ENCODE data around the gene SNX5.
A peak's percentile ranks its signal among the peaks of the same experiment; 100 is the strongest.
"Not testable (repeated sequence)": the region's sequence is repeated elsewhere in the genome, so short reads cannot be mapped to it uniquely, and the experiment has no call there.

SNX5 gene

DNA sequence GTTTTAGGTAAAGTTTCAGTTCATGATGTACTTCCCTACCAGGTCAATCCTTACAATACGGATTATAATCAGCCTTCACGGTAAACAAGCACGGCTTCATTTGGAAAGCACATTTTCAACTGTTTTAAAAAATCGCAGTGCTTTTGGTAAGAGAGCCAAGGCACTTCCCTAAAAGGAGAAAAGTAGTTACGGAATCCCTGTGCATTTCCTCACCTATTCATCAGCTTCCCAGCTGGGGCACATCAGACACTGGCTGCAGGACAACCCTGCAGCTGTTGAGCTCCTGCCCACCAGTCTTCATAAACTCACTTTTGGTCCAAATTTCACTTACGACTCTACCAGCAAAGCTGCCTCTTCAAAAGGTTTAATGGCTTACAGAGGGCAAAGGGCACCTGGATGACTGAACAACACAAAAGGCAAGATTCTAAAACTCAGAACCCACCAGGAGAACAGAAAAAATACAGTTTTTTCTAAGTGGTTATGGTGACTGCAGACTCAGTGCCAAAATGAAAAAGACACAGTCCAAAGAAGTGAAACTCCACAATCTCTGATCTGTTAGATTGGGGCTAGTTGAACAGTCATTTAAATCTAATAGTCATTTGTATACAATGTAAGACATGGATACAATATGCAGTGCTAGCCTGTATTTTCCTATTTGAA lies 7.5 kb downstream of the SNX5 start:
- H3K4me3 ChIP-seq (ENCODE audit: low read depth, low read length), result peak overlapping the region; percentile 22
- no peak for DNase-seq (ENCODE audit: low read depth)

DNA sequence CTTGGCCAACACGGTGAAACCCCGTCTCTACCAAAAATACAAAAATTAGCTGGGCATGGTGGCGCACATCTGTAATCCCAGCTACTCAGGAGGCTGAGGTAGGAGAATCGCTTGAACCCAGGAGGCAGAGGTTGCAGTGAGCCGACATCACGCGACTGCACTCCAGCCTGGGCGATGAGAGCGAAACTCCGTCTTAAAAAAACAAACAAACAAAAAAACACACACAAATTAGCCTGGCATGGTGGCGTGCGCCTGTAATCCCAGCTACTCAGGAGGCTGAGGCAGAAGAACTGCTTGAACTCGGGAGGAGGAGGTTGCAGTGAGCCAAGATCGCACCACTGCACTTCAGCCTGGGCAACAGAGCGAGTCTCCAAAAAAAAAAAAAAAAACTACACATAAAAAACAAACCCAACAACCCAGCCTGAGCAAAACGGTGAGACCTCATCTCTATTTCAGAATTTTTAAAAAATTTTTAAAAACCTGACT lies 8.2 kb downstream of the SNX5 start:
- DNase-seq (ENCODE audit: low read depth); in situ Hi-C loops (cut with HindIII; ENCODE audit: low sequenced_read_pairs): not testable (repeated sequence)
- H3K4me3 ChIP-seq (ENCODE audit: low read depth, low read length), result peak overlapping the region; percentile 22

More for the DNA sequence above, 7.5 kb downstream of the SNX5 start:
- TF ChIP-seq, protein P1, sequence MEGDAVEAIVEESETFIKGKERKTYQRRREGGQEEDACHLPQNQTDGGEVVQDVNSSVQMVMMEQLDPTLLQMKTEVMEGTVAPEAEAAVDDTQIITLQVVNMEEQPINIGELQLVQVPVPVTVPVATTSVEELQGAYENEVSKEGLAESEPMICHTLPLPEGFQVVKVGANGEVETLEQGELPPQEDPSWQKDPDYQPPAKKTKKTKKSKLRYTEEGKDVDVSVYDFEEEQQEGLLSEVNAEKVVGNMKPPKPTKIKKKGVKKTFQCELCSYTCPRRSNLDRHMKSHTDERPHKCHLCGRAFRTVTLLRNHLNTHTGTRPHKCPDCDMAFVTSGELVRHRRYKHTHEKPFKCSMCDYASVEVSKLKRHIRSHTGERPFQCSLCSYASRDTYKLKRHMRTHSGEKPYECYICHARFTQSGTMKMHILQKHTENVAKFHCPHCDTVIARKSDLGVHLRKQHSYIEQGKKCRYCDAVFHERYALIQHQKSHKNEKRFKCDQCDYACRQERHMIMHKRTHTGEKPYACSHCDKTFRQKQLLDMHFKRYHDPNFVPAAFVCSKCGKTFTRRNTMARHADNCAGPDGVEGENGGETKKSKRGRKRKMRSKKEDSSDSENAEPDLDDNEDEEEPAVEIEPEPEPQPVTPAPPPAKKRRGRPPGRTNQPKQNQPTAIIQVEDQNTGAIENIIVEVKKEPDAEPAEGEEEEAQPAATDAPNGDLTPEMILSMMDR (IDR thresholded peaks at IDR 0.05; ENCODE audit: low read depth, low read length, missing control alignments), result no peak
- in situ Hi-C loops (cut with HindIII; ENCODE audit: low sequenced_read_pairs), result no loop called here

DNA sequence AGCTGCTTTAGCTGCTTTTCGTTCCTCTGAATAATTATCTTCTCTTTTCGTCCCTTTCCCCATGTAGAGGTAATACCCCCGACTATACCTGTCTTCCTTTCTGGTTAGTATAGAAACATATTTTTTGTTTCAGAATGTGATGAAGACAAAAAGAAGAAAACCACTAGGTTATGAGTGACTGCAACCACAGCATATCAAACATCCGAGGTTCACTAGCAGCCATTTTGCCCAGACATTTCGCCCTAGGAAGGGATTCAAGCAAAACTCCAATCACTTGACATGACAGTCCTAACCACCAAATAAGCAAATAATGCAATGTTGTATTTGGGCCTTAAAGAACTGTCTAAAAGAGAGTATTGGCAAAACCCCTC lies 9.4 kb downstream of the SNX5 start:
- TF ChIP-seq, protein P1 (IDR thresholded peaks at IDR 0.05; ENCODE audit: low read depth, low read length, missing control alignments), result no peak
- no peak for DNase-seq (ENCODE audit: low read depth)
- in situ Hi-C loops (cut with HindIII; ENCODE audit: low sequenced_read_pairs), result no loop called here
- H3K4me3 ChIP-seq (ENCODE audit: low read depth, low read length), result no peak overlapping the region

DNA sequence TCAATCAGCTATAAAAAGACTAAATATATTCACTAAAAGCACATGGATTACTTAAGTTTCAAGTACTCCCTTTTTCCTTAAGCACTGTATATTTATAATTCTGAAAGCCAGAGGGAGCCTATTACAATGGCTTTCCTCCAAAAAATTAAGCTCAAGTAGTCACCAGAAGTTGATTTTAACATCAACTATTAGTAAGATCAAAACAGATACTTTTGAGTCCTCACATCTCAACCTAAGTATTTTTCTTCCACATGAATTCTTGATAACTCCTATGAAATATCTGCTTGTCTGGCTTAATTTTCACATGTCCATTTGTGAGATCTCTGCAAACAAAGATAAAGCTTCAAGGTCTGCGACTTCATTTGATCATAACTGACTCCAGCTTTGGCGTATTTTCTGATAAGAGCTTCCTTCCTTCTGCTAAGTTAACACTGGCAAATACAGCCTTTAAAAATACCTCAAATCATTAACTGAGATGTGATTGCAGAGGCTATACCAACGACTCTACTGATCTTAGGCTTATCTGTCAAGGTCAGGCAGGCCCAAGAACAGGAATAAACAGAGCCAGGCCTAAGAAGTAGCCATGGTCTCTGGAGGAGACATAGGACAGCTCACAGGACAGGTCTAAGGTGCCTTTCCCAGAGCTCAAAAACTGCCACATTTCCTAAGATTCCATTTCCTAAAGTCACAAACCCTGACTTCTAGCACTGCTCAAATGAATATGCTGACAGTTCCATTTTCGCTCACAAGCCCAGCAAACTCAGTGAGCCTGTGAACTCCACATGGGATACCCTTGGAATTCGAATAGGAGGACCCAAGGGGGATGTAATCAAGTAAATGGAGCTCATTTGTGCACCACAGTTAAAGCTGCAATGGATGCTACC lies 10.0 kb downstream of the SNX5 start:
- DNase-seq (ENCODE audit: low read depth), result no peak
- in situ Hi-C loops (cut with HindIII; ENCODE audit: low sequenced_read_pairs), result no loop called here
- TF ChIP-seq, protein P1 (IDR thresholded peaks at IDR 0.05; ENCODE audit: low read depth, low read length, missing control alignments), result peak; percentile 8
- no peak overlapping the region for H3K4me3 ChIP-seq (ENCODE audit: low read depth, low read length)

DNA sequence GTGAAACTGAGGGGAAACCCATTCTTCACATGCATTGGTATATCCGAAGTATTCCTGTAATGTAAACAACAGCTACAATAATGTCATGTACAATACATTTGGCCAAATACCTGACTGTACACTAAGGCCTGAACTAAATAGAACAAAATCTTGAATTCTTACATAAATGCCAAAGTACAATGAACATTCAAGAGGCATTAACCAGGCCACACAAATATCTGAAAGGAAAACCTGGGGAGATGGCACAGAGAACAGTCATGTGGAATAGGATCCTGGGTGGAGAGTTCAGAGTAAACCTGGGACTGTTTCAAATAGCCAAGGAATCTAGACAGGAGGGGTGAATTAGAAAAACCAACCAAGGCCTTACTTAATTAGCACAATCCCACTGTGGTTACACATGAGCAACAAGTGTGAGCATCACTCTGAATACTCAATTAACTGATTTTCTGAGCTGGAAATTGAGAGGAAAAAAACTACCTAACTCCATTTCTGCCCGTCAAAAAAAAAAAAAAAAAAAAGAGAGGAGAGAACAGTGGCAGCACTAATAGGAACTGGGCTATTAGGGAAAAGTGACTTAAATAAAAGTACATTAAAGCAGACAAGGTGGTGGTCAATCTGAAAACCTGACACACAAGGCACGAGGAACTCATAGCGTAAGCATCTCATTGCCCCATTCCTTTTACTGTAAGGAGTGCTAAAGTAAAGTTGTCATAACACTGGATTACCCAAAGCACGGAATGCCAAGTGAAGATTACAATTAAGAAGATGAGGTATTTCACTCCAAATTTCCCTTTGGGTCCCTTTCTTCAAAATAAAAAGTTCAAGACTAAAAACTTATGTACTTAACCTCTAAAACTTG lies 10.9 kb downstream of the SNX5 start:
- H3K4me3 ChIP-seq (ENCODE audit: low read depth, low read length), result no peak overlapping the region
- TF ChIP-seq, protein P1 (IDR thresholded peaks at IDR 0.05; ENCODE audit: low read depth, low read length, missing control alignments), result no peak
- no peak for DNase-seq (ENCODE audit: low read depth)
- in situ Hi-C loops (cut with HindIII; ENCODE audit: low sequenced_read_pairs), result no loop called here

DNA sequence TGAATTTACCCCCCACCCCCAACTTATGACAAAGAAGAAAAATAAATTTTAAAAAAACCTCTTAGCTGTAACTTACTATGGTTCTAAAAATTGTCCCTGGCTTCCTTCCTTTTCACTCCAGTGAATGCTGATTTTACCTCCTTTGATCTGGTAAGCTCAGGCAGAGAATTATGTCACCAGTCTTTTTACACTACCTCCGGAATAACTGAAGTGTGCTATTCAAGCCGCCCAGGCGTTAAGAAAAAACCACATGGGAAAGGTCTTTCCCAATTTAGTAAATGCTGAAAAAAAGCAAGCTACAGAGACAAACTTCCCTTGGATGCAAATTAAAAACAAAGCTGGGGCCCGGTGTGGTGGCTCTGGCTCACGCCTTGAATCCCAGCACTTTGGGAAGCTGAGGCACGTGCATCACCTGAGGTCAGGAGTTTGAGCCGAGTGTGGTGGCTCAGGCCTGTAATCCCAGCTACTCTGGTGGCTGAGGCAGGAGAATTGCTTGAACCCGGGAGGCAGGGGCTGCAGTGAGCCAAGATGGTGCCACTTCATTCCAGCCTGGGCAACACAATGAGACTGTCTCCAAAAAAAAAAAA lies 12.4 kb downstream of the SNX5 start:
- H3K4me3 ChIP-seq (ENCODE audit: low read depth, low read length), result no peak overlapping the region
- no peak for DNase-seq (ENCODE audit: low read depth)
- in situ Hi-C loops (cut with HindIII; ENCODE audit: low sequenced_read_pairs), result no loop called here
- TF ChIP-seq, protein P1 (IDR thresholded peaks at IDR 0.05; ENCODE audit: low read depth, low read length, missing control alignments), result no peak

Measured in astrocyte of the cerebellum (primary cell).